Colon (tissue), 2 donors: ENCODE measurements around the gene NCOA3.

Experiments used
- FAIRE-seq: peaks from 2 replicates; lab custom pipeline; 2012; peaks lifted over from hg19 to GRCh38; lab: Jason Lieb, UNC
- donor health status: control.
- donor health status: control.

NCOA3 gene

GRCh38 chr20:47642624-47643023 lies 140.9 kb downstream of the NCOA3 start:
- no peak for FAIRE-seq

- no peak for FAIRE-seq
These were observed 143.9 kb downstream of the NCOA3 start for GRCh38 chr20:47645632-47646031.

GRCh38 chr20:47647994-47648393 lies 146.3 kb downstream of the NCOA3 start:
- FAIRE-seq = no peak

- no peak for FAIRE-seq
These were observed 147.3 kb downstream of the NCOA3 start for GRCh38 chr20:47648943-47649342.

- no peak for FAIRE-seq
These were observed 150.6 kb downstream of the NCOA3 start for GRCh38 chr20:47652301-47652700.

GRCh38 chr20:47652794-47653193 lies 151.1 kb downstream of the NCOA3 start:
- no peak for FAIRE-seq

- no peak for FAIRE-seq
These were observed 152.2 kb downstream of the NCOA3 start for GRCh38 chr20:47653869-47654268.

- FAIRE-seq = no peak
These were observed 152.7 kb downstream of the NCOA3 start for GRCh38 chr20:47654370-47654769.

GRCh38 chr20:47655635-47656034 lies 153.9 kb downstream of the NCOA3 start:
- no peak for FAIRE-seq

- FAIRE-seq = no peak
These were observed 154.6 kb downstream of the NCOA3 start for GRCh38 chr20:47656318-47656717.

- FAIRE-seq = no peak
These were observed 158.4 kb downstream of the NCOA3 start for GRCh38 chr20:47659904-47660601.

- FAIRE-seq = no peak
These were observed 158.9 kb downstream of the NCOA3 start for GRCh38 chr20:47660602-47660905.

GRCh38 chr20:47660983-47661700 lies 159.5 kb downstream of the NCOA3 start:
- FAIRE-seq = no peak

- no peak for FAIRE-seq
These were observed 160.0 kb downstream of the NCOA3 start for GRCh38 chr20:47661714-47662113.

- FAIRE-seq = no peak
These were observed 161.0 kb downstream of the NCOA3 start for GRCh38 chr20:47662483-47663353.

GRCh38 chr20:47663354-47664067 lies 161.8 kb downstream of the NCOA3 start:
- FAIRE-seq = no peak

- FAIRE-seq = no peak
These were observed 162.4 kb downstream of the NCOA3 start for GRCh38 chr20:47664068-47664437.

GRCh38 chr20:47664744-47665143 lies 163.1 kb downstream of the NCOA3 start:
- FAIRE-seq = no peak

GRCh38 chr20:47665221-47665991 lies 163.7 kb downstream of the NCOA3 start:
- FAIRE-seq = no peak

- FAIRE-seq = no peak
These were observed 164.6 kb downstream of the NCOA3 start for GRCh38 chr20:47666304-47666703.

- no peak for FAIRE-seq
These were observed 165.4 kb downstream of the NCOA3 start for GRCh38 chr20:47667086-47667485.
